ENCODE data around the gene HOXC10.

HOXC10 gene

DNA sequence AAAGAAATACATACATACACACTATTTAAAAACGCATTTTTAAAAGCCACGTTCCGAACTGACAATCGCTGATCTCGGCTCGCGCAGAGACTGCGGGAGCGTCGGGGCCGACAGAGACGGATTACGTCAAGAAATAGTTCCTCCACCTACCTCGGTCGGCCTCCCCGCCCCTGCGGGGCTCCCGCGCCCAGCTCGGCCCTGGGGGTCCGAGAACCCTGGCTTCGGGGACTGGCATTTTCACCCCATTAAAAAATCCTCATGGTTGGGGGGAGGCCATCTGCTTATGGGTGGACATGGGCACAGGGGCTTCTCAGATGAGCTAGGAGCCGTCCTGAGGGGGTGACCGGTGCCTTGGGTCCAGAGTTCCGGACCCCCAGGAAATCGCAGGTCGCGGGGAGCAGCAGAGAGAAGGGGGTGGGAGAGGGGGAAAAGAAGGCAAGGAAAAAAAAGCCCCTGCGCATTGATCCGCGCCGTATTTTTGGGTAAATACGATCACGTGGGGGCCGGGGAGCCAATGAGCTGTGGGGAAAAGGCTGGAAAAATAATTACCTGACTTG lies 14.7 kb downstream of the HOXC10 start:
- DNase-seq, result no peak
- intact Hi-C loops (cut with DNase I), result no loop called here

DNA sequence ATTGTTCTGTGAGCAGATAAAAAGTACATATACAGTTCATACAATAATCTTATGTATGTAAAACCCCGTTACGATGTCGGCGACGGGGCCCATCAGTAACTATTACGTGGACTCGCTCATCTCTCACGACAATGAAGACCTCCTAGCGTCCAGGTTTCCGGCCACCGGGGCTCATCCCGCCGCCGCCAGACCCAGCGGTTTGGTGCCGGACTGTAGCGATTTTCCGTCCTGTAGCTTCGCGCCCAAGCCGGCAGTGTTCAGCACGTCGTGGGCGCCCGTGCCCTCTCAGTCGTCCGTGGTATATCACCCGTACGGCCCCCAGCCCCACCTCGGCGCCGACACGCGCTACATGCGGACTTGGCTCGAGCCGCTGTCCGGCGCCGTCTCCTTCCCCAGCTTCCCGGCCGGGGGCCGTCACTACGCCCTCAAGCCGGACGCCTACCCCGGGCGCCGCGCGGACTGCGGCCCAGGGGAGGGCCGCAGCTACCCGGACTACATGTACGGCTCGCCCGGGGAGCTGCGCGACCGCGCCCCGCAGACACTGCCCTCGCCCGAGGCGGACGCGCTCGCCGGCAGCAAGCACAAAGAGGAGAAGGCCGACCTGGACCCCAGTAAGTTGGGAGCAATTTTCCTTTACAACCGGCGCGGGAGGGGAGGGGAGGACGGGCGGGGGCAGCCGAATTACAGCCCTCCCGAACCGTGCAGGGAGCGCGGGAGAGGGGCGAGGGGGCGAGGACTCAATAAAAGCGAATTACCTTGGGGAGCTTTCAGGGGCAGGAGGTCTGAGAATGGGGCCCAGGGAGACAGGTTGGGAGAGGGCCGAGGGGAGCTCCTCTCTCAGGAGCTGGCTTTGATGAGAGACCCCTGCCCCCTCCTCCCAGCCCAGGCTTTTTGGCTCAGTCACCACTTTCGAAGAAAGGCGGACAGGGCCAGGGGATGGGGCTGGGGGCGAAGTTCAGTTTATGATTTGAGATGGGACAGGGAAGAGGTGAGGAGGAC lies 15.5 kb downstream of the HOXC10 start, which contains the start of gene HOXC9:
HOXC9 (plus strand) TSS at position 46 of the 999 bp plus-strand sequence; CDS start at position 74, 28 bp downstream.
- intact Hi-C loops (cut with DNase I), result no loop called here
- DNase-seq, result no peak

DNA sequence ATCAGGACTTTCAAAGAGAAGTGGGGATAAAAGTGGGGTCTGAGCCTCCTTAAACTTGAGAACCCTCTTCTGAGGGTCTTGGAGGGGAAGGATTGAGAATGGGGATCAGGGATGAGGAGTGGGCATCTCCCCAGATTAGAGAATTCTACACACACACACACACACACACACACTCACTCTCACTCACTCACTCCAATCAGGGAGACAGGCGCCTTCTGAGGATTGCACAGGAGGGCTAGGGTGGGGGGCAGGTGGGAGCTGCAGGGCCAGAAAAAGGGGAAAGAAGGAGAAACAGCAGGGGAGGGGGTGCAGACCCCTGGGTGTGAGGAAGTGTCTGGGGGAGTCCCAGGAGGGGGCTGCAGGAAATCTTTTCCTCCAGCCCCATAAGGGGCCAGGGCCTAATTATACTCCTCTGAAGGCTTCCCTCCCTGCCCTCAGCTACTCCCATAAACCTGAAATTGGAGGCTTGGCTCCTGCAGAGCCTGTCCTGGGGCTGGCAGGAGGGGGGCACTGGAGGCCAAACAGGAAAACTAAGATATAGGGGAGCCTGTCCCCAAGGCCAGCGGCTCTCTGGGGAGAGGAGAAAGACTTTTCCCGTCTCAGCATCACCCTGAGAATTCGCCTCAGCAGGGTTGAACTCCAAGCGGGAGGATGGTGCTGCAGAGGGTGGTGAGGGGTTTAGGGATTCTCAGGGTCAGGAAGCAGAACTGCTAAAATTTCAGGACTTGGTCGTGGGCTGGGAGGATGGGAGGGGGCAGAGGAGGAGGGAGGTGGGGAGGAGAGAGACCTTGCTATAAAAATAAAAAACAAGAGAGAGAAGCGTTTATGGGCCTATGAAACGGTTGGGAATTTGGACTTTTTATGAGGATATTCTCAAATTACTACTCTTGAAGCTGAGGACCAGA lies 16.6 kb downstream of the HOXC10 start:
- DNase-seq, result peak in 1 of 10 donors; percentile 27
- intact Hi-C loops (cut with DNase I), result no loop called here

DNA sequence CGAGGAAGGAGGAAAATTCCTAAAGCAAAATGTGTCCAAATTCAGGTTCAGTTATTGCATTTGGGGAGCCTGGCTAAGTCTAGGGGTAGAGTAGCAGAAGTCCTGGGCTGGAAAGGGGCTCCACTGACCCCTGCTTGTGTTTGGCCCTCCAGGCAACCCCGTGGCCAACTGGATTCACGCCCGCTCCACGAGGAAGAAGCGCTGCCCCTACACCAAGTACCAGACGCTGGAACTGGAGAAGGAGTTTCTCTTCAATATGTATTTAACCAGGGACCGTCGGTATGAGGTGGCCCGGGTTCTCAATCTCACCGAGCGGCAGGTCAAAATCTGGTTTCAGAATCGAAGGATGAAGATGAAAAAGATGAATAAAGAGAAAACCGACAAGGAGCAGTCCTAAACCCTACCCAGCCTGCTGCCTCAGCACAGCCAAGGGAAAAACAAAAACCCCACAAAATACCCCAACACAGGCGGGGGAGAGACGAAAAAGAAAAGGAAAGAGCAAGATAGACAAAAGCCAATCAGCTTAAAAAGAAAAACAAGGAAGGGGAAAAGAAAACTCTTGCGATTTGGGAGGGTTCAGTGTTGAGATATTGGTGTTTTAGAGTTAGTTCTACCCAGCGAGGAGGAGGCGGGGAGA lies 17.4 kb downstream of the HOXC10 start:
- peak in 1 of 10 donors; percentile 47 for DNase-seq
- intact Hi-C loops (cut with DNase I), result no loop called here

DNA sequence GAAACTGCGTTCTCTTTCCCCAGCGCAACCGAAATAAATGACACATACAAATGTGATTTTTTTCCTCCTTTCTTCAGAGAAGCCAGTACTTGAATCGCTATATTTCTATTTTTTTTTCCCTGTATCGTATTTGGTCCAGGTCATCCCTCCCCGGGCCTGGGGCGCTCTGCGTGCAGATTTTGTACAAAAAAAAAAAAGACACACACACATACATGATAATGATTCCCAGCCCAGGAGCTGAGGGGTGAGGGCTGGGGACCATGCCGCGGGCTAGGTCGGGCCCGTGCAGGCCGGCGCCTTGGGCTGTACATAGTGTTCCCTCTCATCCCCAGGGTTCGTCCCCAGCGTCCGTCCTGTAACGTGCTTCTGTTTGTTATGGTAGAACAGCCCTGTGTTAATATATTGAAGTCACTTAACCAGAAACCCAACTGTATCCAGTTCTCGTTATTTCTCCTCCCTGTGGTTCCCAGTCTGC lies 18.0 kb downstream of the HOXC10 start:
- peak in 1 of 10 donors; percentile 1 for DNase-seq
- intact Hi-C loops (cut with DNase I), result no loop called here

DNA sequence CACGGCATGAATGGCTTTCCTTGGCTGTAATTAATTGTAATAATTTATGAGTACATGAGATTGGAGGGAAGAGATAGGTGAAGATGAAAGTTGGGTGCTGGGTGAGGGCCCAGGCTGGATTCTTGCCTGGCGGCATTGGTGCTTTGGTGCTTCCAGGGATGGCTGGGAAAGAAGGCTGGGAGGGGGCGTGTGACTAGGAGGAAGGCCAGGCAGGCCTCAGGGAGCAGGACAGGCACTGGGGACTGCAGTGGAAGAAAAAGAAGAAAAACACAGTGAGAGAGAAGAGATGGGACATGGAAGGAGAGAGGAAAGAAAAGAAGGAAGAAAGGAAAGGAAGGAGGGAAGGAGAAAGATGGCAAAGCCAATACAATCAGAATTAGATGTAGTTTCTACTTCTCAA lies 18.7 kb downstream of the HOXC10 start:
- no peak for DNase-seq
- intact Hi-C loops (cut with DNase I), result no loop called here

DNA sequence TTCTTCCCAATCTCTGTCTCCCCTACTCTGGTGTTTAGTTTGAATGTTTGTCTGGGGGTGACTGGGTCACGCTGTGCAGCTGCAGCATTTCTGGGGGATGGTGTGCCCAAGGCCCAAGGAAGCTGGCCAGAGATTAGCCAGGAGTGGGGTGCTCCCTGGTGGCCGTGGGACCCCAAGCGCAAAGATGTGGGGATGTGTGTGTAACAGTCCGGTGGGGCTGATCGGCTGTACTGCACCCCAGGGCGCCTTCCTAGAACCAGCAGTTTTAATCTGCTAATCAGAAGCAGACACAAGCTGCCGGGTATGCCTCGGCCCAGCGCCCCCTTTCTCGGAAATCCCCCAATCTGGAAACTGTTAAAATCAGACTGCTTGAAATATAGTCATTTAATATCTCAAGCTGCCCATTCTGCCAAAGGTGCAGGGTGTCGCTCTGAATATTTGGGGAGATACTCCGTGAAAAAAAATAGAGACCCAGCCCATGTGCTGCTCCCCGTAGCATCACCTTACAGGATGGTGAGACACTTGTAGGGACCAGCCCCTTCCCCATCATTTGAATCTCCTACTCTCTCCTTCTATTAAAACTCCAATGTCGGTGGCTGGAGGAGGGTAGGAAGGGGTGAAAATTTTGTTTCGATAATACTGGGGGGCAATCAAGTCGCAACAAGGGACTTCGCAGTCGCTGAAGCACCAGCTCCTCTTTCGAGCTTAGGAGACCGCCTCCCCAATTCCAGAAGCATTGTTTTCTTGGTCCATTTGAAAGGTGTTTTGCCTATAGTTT lies 19.3 kb downstream of the HOXC10 start:
- intact Hi-C loops (cut with DNase I), result no loop called here
- DNase-seq, result peak in 1 of 10 donors; percentile 70

DNA sequence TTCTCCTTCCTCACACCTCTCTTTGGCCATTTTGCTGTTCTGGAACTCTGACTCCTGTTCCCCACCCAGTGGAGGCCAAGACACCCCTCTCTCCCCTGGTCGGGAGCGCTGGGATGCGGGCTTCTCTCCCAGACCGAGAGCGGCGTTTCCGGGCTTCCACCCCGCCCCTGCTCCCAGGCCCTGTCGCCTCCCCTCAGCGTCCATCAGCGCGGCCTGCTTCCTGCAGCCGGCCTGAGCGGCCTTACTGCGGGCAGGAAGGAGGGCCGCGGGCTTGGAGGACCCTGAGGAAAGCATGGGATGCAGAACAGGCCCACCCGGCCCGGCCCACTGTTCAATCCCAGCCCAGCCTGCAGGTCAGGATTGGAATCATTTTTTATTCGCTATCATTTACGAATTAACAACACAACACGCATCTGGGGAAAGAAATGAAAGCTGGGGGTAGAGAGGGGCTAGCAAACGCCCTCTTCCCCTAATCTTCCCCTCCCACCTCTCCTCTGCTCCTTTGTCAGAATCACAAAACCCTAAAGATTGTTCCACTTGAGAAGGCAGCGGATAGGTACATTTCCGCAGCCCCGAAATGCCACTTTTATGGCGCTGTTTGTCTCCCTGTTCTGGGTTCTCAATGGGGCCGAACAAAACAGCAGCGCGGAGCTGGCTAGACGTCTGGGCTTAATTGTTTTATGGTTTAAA lies 20.0 kb downstream of the HOXC10 start:
- peak in 1 of 10 donors; percentile 20 for DNase-seq
- intact Hi-C loops (cut with DNase I), result no loop called here

DNA sequence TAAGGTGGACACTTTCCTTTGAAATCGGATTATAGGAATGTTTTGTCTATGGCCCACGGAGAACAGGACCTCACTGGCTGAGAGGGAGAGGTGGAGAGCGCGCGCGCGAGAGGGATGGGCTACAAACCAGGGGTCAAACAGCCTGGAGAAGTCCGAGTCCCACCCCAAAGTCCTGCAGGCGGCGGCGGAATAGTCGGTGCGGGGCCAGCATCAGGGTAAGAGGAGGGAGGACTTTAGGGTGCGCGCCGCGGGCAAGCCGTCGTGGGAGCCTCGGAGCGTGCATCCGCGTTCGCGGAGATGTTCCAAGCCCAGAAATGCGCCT lies 20.5 kb downstream of the HOXC10 start:
- no peak for DNase-seq
- intact Hi-C loops (cut with DNase I), result no loop called here

DNA sequence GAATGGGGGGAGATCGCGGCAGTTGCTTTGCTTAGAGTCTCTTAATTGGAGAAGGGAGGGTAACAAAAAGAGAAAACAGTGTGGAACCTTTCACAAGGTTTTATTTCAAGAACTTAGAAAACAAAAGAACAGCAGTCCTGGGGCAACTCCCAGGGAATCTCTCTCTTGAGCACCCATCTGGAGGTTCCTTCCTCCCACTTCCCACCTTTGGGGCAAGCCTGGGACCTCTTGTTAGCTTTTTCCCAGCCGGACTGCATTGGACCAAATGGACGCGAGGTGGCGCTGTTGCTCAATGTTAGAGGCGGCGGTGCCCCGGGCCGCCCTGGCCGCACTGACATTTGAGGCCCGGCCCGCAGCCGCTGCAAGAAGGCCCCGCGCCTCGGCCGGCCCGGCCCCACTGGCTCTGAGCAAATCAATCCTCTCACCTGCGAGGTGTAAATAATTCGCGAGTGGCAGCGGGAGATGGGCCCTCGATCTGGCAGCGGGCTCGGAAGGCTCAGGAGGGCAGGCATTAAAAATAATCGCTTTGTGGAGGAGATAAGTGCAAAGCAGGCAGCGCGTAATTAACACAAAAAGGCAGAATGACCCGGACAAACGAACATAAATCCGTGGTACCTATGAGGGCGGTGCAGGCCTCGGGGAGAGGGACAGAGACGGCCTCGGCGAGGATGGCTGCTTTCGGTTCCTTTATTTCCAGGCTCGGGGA lies 21.1 kb downstream of the HOXC10 start:
- peak; percentile 44 to 97 (median 82) for DNase-seq
- intact Hi-C loops (cut with DNase I), result loop anchor here (1.0 kb wide), 1 partner anchor 185 kb away; no protein-coding TSS in a partner anchor

DNA sequence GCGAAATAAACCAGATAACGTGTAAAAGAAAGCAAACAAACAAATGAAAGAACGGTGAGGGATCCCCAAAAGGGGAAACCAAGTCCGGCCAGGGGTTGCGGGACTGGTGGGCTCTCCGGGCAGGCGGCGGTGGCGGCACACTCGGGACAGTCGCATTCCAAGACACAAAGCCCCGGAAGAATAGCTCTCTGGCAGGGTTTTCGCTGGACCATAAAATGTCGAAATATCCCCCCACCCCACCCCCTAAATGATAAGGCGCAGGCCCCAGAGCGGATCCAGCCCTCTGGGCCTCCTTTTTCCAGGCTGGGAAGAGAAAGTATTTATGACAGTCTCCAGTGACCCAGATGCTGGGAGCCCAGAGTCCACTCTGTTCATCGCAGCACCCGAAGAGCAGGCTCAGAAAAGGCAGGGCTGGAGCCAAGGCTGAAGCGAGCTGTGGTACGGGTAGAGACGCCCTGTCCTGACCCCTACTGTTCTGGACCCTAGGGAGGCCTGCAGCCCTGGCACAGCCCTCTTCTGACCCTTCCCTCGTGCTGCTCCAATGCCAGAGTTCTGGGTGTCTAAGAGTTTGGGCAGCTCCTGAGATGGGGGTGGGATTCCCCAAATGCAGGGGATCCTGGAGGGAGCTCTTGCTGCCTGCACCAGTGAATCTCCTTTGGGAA lies 21.7 kb downstream of the HOXC10 start:
- intact Hi-C loops (cut with DNase I), result loop anchor here (1.0 kb wide), 1 partner anchor 185 kb away; no protein-coding TSS in a partner anchor
- DNase-seq, result no peak

DNA sequence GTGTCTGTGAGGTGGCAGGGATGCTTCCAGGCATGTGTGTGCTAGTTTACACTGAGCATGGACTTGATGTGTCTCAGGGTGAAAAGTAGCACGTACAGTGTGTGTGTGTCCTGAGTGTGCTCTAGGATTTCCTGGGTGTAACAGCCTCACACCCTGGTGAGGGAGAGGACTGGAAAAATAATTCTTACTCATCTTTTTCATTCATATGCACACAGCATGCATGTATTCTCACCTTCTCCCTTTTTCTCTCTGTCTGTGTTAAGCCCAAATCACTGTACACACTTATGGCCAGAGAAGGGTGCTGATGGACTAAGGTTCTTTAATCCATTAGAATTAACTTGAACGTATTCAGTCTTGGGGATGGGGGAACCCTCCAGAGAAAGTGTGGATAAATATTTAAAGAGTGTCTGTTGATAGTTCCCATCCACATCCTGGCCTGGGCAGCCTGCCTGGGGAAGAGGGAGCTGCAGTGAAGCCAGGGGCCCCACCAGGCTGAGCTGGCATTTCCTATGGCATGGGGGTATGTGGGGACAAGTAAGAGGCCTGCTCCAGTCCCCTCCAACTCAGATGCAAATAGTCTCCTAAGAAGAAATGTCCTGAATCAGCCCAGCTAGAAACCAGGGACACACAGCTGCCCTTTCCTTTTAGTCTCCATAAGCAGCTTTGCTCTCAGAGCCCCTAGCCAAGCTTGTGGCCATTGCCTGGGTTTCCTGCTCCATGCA lies 22.8 kb downstream of the HOXC10 start:
- no peak for DNase-seq
- intact Hi-C loops (cut with DNase I), result no loop called here

DNA sequence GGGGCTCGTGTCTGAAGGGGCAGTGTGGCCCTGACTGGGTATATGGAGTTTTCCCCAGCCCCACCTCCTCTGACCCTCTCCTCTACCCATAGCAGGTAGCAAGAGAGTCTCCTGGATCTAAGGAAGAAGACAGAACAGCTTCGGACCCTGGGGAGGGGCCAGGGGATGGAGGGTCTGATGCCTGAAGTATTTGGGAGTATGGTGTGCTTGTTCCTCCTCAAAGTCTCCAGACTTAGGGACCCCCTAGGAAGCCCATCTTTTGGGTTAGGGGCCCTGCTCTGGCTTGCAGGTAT lies 23.3 kb downstream of the HOXC10 start:
- no peak for DNase-seq
- intact Hi-C loops (cut with DNase I), result no loop called here

DNA sequence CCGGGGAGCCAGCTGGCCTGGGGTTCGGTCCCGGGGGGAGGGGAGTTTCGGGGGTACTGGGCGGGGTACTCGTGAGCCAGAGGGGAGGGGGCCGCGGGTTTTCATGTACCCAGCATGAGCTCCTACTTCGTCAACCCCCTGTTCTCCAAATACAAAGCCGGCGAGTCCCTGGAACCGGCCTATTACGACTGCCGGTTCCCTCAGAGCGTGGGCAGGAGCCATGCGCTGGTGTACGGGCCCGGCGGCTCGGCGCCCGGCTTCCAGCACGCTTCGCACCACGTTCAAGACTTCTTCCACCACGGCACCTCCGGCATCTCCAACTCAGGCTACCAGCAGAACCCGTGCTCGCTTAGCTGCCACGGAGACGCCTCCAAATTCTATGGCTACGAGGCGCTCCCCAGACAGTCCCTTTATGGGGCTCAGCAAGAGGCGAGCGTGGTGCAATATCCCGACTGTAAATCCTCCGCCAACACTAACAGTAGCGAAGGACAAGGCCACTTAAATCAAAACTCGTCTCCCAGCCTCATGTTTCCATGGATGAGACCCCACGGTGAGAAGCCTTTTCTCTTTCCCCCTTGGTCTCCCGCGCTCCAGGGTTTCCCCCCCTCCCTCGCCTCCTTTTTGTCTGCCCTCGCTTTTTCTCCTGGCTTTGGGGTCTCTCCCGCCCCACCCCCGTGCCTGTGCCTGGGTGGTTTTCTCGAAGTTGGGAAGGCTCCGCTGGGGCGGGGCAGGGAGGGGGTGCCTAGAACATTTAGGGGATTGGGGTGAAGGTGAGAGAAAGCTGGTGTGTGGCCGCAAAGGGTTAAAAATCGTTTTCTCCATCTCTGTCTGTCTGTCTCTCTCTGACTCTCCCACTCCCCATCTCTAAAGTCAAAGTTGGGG lies 24.5 kb downstream of the HOXC10 start:
- intact Hi-C loops (cut with DNase I), result no loop called here
- DNase-seq, result no peak

DNA sequence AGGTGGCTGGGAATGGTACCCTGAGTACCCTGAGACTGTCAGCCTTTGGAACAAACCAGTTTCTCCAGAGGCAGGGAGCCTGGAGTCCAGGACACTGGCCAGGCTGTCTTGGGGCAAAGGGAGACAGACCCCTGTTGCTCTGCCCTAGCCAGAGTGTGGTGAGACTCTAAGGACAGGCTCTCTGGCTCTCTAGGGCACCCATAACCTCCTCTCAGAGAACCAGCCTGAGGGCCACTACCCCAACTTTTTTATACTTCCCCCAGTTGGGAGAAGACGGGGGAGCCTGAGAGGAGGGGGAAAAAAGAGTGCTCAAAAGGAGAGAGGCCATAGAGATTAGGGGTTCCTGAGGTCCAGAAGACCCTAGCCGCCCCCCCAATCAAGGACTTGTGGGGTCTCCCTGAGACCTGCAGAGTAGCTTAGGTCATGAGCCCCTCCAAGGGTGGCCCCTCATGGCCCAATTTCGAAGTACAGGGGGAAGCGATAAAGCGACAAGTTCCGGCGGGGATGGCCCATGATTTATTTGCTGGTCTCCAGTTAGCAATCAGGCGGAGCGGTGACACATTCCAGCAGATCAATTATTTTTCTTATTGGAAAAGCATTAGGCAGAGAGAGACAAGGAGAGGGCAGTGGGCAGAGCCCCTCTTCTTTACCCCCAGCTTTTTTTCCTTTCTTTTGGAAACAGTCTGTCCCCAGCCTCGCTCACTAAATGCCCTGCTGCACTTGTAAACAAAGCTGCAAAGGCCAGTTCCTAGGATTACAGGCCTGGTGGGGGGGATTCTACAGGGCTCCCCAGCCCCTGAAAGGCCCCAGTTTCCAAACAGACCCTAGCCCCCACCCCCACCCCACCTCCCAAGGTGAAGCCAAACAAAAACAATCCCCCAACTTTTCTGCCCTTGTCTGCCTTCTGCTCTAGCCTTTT lies 25.4 kb downstream of the HOXC10 start:
- no peak for DNase-seq
- intact Hi-C loops (cut with DNase I), result no loop called here

All from posterior cingulate gyrus (tissue), 11 donors.